Mononuclear cell (primary cell): ENCODE measurements around the gene PIKFYVE. TPM values are rescaled to one million over a fixed set of nuclear protein-coding genes. Genes with fewer than 3 reads are reported as not detected.
"Not testable (repeated sequence)": the region's sequence is repeated elsewhere in the genome, so short reads cannot be mapped to it uniquely, and the experiment has no call there.

Experiments
- H3K27me3 ChIP-seq: 2 replicates; pipeline ENCODE4 v1.6.0; 2011; ENCODE audit warnings: low read length, control low read depth; ENCODE audit not compliant: insufficient read depth
- H3K4me1 ChIP-seq: 2 replicates; pipeline ENCODE4 v1.5.1; 2011; ENCODE audit warnings: mild to moderate bottlenecking, low read length, control low read depth; ENCODE audit not compliant: insufficient read depth
- H3K4me3 ChIP-seq: 2 replicates; pipeline ENCODE4 v1.5.1; 2011; ENCODE audit warnings: mild to moderate bottlenecking, low read length, moderate library complexity
- H3K9me3 ChIP-seq: 2 replicates; pipeline ENCODE4 v1.5.1; 2011; ENCODE audit warnings: low read depth, mild to moderate bottlenecking, control low read depth, low read length
- total RNA-seq: library from RNA; depleted of rRNA; stranded (reverse); fragments of >200 nt; gene quantifications from one replicate; pipeline ENCODE4 v1.2.3, GENCODE V29; 2012

The PIKFYVE gene
- total RNA-seq, 1 donor, result 59.6 TPM

DNA sequence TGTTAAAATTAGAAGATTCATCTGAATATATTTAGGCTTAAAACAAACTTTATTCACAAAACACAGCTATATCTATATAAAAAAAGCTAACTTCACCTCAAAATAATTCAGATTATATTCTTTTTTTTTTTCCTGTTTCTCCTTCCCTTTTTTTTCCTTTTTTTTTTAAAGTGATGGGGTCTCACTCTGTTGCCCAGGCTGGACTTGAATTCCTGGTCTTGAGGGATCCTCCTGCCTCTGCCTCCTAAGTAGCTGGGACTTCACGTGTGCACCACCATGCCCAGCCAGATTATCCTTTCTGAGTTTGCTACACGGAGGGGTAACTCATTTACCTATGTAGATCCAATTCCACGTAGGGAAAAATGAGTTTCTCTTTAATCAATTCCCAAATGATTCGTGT lies 15.0 kb upstream of the PIKFYVE start:
- Histone ChIP-seq H3K4me3 (no peak overlapping the region), H3K4me1 (peaks cover 54% of the 10 kb centered on the region), H3K9me3 (no peaks in the 10 kb centered on the region), H3K27me3 (no peaks in the 10 kb centered on the region)

DNA sequence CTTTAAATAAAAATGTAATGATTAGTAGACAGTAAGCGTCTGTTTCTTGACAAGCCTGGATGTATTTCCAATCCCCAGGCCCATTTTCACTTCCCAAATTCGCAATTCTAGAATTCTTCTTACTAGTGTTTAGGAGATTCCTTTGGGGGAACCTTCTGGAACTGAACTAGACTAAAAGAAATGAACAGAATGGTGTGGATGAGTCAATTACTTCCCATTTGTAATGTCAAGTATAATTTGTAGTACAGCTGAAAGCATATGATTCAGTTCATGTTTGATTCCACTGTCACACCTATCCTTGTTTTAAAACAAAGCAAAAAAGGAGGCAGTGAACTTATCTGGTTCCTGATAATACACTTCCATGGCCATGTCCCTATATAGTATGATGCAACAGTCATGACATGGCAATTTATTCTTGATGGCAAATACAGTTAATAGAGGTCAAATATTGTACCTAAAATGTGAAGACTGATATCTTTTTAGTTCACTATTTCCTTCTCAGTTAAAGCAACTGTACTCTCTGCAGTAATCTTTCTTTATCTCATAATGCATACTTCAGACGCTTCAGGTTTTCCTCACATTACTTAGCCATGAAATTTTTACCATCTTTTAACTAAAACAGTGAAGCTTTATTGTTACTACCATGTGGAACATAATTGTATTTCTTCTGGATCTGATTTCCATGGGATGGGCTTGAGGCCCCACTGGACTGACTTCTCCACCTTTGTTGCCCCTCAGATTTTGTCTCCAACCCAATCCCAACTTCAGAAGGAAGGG lies 13.2 kb upstream of the PIKFYVE start:
- H3K27me3 ChIP-seq, result no peaks in the 10 kb centered on the region
- H3K9me3 ChIP-seq, result no peaks in the 10 kb centered on the region
- H3K4me3 ChIP-seq, result no peak overlapping the region
- peaks cover 54% of the 10 kb centered on the region for H3K4me1 ChIP-seq

DNA sequence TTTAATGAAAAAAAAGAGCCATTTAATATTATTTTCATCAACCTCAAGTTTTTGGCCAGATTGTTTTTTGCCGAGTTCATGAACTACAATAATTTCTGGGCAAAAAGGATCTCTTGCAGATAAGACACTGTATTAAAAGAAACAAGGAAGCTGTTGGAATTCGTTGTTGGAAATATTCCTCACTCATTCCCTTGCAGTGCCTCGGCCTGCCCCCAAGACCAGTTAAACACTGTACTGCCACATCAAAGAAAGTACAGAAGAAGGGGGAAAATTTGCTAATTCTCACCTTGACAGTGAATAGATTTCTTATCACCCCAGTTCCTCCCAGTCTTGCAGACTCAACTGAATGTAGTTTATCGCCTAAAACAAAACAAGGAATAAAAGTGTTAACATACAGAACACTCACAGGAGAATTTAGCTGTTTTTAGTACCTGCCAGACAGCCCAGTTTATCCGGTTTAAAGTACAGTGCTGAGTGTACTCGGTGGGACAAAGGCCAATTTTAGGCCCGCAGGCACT lies 12.4 kb upstream of the PIKFYVE start:
- peak overlapping the region; percentile 99 for H3K4me3 ChIP-seq
- peaks cover 54% of the 10 kb centered on the region for H3K4me1 ChIP-seq

DNA sequence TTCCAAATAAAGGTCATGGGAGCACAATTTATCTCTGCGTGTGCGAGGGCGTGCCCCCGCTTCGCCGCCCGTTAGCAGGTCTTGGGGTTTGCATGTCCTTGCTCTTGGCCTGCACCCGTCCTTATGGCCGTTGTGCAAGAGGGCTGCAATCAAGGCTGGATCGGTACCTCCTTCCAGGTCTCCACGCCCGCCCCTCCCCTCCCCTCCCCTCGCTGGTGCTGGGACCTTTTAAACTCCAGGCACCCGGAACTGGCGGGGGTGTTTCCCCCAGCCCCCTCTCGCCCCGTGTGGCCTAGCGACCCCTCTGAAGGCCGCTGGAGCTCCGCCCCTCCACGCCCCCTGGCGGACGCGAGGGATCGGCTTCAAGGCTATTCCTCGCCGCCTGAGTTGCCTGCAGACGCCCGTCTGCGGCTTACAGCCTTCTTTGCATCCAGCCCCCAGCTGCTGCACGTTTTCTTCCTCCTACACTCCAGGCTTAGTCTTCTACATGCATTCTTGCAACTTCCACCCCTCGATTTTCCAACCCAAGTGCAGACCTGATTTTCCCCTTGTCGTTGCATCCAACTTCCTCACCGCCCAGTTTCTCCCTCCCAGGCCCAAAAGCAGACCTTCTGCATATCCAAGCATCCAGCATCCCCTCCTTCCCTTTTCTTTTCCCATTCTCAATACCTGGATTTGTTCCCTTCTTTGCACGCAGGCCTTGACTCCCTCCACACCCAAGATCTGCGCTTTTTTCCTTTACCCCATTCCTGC lies 11.8 kb upstream of the PIKFYVE start:
- H3K4me1 ChIP-seq, result peaks cover 54% of the 10 kb centered on the region
- no peaks in the 10 kb centered on the region for H3K27me3 ChIP-seq
- H3K4me3 ChIP-seq, result peak overlapping the region; percentile 99
- H3K9me3 ChIP-seq, result no peaks in the 10 kb centered on the region

More for the DNA sequence above, 12.4 kb upstream of the PIKFYVE start:
- Histone ChIP-seq H3K27me3 (no peaks in the 10 kb centered on the region), H3K9me3 (no peaks in the 10 kb centered on the region)

DNA sequence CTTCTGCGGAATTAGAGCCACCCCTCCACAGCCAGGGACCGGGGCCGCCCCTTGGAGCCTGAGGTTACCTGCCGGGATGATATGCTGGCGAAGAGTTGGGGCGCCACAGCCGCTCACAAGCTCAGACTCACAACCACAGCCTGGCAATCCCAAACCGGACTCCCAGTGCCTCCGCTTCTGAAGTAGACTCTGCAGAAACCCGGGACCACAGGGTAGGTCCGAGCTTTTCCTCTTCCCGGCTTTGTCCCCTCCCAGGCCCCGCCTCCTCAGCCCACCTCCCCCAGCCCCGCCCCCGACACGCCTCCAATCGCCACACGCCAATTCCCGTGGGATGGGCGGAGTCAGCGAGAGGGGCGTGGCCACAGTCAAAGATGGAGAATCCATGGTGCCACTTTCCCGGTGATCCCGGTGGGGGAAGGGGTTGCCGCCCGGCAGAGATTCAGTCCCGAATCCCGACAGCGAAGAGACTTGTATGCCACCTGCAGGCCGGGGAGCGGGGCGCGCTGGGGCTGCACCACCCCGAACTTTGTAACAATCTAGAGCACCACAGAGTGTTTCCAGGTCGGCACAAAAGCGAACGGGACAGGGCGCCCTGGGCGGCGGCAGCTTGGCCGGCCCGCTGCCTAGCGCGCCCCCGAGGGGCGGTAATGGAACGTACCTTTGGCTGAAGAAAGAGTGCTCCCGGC lies 11.0 kb upstream of the PIKFYVE start, which contains the start of gene IDH1:
TSS of gene IDH1 (minus strand) at position 201 of the 686 bp plus-strand sequence. CDS start 3,520 bp downstream, outside the sequence.
- peak within 1 kb of the TSS; percentile 99 for H3K4me3 ChIP-seq
- peaks cover 50% of the 10 kb centered on the region for H3K4me1 ChIP-seq
- no peaks in the 10 kb centered on the region for H3K9me3 ChIP-seq
- H3K27me3 ChIP-seq, result no peaks in the 10 kb centered on the region

DNA sequence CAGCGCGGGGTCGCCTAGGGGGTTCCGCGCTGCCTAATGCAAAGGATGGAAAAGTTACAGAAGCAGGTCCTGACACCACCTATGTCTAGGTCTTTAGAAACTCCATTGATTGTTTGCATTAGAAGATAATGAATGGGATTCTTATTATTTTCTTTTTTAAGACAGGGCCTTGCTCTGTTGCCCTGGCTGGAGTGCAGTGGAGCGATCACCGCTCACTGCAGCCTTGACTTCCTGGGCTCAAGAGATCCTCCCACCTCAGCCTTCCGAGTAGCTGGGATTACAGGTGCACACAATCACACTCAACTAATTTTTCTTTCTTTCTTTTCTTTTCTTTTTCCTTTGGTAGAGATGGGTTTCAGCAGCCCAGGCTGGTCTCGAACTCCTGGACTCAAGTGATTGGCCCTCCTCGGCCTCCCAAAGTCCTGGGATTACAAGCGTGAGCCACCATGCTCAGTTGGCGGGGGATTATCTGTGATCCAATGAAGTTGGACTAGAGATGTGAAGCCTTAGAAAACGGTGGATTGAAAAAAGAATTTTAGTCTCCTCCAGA lies 10.4 kb upstream of the PIKFYVE start:
- Histone ChIP-seq H3K9me3 (no peaks in the 10 kb centered on the region), H3K27me3 (no peaks in the 10 kb centered on the region), H3K4me3 (peak overlapping the region; percentile 99), H3K4me1 (peaks cover 46% of the 10 kb centered on the region)

DNA sequence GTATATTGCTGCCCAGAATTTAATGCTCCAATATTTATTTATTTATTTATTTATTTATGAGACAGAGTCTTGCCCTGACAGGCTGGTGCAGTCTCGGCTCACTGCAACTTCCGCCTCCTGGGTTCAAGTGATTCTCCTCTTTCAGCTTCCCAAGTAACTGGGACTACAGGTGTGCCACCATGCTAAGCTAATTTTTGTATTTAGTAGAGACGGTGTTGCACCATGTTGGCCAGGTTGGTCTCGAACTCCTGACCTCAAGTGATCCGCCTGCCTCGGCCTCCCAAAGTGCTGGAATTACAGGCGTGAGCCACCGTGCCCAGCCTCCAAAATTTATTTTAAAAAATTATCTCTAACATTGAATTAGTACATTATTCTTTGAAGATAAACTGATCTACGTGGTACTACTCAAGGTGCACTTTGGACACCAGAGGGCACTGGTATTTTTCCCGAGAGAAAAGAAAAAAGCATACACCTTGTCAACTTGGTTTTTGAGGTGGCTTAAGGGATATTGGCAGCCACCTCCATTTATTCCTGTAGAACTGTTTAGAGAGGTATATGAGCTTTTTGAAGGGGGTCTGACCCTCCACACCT lies 9.8 kb upstream of the PIKFYVE start:
- H3K4me1 ChIP-seq, result peaks cover 41% of the 10 kb centered on the region
- H3K27me3 ChIP-seq, result no peaks in the 10 kb centered on the region
- H3K9me3 ChIP-seq, result no peaks in the 10 kb centered on the region
- H3K4me3 ChIP-seq, result no peak overlapping the region

DNA sequence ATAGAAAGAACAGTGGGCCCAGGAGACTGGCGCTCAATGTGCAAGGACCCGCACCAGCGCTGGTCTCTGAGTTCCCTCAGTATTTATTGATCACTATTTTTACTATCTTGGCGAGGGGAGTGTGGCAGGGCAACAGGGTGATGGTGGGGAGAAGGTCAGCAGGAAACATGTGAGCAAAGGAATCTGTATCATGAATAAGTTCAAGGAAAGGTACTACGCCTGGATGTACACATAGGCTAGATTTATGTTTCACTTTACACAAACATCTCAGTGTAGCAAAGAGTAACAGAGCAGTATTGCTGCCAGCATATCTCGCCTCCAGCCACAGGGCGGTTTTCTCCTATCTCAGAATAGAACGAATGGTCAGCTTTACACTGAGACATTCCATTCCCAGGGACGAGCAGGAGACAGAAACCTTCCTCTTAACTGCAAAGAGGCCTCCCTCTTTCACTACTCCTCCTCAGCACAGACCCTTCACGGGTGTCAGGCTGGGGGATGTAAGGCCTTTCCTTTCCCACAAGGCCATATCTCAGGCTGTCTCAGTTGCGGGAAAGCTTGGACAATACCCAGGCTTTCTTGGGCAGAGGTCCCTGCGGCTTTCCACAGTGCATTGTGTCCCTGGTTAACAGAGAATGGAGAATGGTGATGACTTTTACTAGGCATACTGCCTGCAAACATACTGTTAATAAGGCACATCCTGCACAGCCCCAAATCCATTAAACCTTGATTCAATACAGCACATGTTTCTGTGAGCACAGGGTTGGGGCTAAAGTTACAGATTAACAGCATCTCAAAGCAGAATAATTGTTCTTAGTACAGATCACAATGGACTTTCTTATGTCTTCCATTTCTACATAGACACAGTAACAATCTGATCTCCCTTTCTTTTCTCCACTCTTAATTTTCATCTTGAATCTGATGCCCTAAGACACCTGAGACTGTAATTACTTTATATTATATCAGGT lies 8.9 kb upstream of the PIKFYVE start:
- H3K27me3 ChIP-seq, H3K4me3 ChIP-seq, H3K9me3 ChIP-seq: not testable (repeated sequence)
- peaks cover 33% of the 10 kb centered on the region for H3K4me1 ChIP-seq

DNA sequence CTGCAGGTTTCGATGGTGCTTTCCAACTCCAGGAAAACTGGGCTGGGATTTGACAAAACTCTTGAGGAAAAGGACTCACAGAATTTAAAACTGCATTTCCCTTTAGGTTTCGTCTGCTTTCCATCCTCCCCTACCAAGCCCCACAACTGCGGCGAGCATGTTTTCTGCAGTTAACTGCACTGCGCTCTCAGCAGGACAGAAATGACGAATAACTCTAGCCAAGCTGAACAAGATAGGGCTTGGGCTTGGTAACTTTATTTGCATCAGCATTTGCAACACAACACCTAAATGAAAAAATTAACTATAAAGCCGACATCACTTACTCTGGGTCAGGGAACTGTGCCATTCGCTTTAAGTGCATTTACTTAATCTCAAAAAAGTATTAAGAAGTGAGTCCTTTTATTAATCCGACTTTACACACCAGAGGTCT lies 669 bp upstream of the PIKFYVE start:
- H3K9me3 ChIP-seq, result no peaks in the 10 kb centered on the region
- H3K4me3 ChIP-seq, result peak overlapping the region; percentile 68
- no peaks in the 10 kb centered on the region for H3K27me3 ChIP-seq

DNA sequence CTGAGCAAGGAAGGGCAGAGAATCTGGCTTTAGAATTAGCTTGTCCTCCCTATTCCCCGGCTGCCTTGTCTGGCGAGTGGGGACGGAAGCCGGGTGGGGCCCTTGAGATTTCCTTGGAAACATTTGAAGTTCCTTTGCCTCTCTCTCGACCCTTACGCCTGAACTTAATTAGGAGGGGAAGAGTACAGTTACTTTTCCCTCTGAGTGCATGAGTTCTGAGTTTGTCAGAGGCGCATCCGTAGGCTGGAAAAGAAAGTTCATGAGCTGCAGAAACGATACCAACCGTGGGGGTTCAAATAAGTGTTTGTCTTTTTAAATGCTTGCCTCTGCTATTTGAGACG lies 468 bp downstream of the PIKFYVE start:
- H3K27me3 ChIP-seq, result no peaks in the 10 kb centered on the region
- peaks cover 44% of the 10 kb centered on the region for H3K4me1 ChIP-seq
- peak overlapping the region; percentile 68 for H3K4me3 ChIP-seq
- no peaks in the 10 kb centered on the region for H3K9me3 ChIP-seq

More for the DNA sequence above, 669 bp upstream of the PIKFYVE start:
- peaks cover 44% of the 10 kb centered on the region for H3K4me1 ChIP-seq

DNA sequence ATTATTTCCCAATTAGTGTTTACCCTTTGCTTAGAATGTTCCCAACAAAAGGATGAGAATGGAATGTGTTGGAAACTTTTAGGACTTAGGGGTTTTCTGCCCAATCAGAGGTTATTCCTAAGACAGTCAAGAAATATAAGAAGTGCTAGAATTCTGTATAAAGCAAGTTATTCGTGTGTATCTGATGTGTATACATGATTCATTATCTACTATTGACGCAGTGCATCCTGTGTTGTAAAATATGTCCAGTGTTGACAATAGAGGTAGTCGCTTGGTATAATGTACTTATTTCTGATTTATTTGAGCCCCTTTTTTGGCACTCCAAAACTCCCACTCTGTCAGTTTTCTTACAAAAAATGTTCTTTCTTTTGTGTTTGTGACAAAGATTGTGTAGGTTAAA lies 881 bp downstream of the PIKFYVE start:
- Histone ChIP-seq H3K4me3 (peak overlapping the region; percentile 68), H3K27me3 (no peaks in the 10 kb centered on the region), H3K9me3 (no peaks in the 10 kb centered on the region), H3K4me1 (peaks cover 44% of the 10 kb centered on the region)

DNA sequence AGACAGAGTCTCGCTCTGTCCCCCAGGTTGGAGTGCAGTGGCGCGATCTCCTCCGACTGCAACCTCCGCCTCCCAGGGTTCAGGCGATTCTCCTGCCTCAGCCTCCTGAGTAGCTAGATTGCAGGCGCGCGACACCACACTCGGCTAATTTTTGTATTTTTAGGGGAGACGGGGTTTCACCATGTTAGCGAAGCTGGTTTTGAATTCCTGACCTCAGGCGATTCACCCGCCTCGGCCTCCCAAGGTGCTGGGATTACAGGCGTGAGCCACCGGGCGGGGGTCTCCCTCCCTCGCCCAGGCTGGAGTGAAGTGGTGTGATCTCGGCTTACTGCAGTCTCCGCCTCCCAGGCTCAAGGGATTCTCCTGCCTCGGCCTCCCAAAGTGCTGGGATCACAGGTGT lies 1.5 kb downstream of the PIKFYVE start:
- not testable (repeated sequence) for H3K27me3 ChIP-seq, H3K9me3 ChIP-seq, H3K4me3 ChIP-seq
- H3K4me1 ChIP-seq, result peaks cover 44% of the 10 kb centered on the region

DNA sequence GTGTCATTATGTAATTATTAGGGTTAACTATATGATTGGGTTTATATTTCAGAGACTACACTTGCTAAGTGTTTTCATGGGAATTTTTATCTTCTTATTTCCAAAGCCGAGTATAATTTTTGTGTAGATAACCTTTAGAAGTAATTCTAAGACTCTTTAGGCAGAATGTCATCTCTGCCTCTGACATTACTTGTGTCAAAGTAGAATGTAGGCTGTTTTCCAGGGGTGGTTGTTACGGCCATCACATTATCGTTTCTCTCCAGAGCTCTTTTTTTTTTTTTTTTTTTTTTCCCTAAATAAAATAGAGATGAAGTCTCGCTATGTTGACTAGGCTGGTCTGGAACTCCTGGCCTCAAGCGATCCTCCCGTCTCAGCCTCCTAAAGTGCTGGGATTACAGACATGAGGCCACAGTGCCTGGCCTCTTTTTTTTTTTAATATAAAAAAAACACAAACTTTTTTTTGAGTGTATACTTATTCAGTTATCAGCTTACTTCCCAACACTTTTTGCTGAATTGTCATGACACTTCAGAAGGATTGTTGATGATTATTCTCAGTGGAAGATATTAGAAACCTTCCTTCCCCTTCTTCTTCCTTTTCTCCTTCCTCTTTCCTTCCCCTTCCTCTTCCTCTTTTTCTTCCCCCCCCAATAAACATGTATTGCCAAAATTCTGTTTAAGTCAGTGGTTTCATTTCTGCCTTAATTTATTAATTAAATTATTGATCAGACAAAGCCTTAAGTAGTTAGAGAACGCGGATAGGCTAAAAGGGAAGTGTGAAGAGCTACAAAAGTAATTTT lies 2.3 kb downstream of the PIKFYVE start:
- H3K4me3 ChIP-seq, result no peak overlapping the region
- H3K9me3 ChIP-seq, result no peaks in the 10 kb centered on the region
- peaks cover 44% of the 10 kb centered on the region for H3K4me1 ChIP-seq
- H3K27me3 ChIP-seq, result no peaks in the 10 kb centered on the region
